Peyer's patch (tissue), 4 donors: ENCODE data around the gene KRTAP10-12. TPM values are rescaled to one million over a fixed set of nuclear protein-coding genes. Genes with fewer than 3 reads are reported as not detected.

ENCODE experiments used
- DNase-seq, 3 donors: peaks; one replicate each; pipeline ENCODE4 v3.0.0-alpha.2; 2017 to 2019
- H3K27ac ChIP-seq, 4 donors: fragments of 200-600 bp; sonication (generic); one replicate each; pipeline ENCODE4 v1.5.1; 2016 to 2019
- H3K27me3 ChIP-seq, 2 donors: fragments of 200-600 bp; sonication (generic); one replicate each; pipeline ENCODE4 v1.5.1; 2019
- H3K36me3 ChIP-seq, 3 donors: fragments of 200-600 bp; sonication (generic); one replicate each; pipeline ENCODE4 v1.5.1; 2016 to 2019
- H3K4me1 ChIP-seq, 4 donors: fragments of 200-600 bp; sonication (generic); one replicate each; pipeline ENCODE4 v1.5.1; 2016 to 2019
- H3K4me3 ChIP-seq, 4 donors: fragments of 200-600 bp; sonication (generic); 1 replicate in 3 of 4; 2 replicates in 1 of 4; pipeline ENCODE4 v1.5.1; 2016 to 2019; ENCODE audit warnings: mild to moderate bottlenecking in 1 of 4
- H3K9me3 ChIP-seq, 4 donors: fragments of 200-600 bp; sonication (generic); one replicate each; pipeline ENCODE4 v1.5.1; 2016 to 2019; ENCODE audit warnings: mild to moderate bottlenecking in 1 of 4
- CTCF ChIP-seq, 6 experiments: fragments of 450-650 bp in 4 of 6; fragments of 200-600 bp in 2 of 6; sonication (generic) in 1 of 6; IDR thresholded peaks; one replicate each; pipeline ENCODE4 v1.5.1; 2017 to 2019; ENCODE audit warnings: antibody characterized with exemption in 6 of 6, mild to moderate bottlenecking in 3 of 6, moderate library complexity in 1 of 6
- POLR2A ChIP-seq, 2 donors: fragments of 450-650 bp; IDR thresholded peaks; one replicate each; pipeline ENCODE4 v1.5.1; 2017; ENCODE audit warnings: antibody characterized with exemption in 2 of 2, mild to moderate bottlenecking in 2 of 2, moderate library complexity in 2 of 2
- total RNA-seq, 4 donors: library from RNA; depleted of rRNA; stranded (reverse); fragments of >200 nt; gene quantifications; one replicate each; pipeline ENCODE4 v1.1.0, GENCODE V29; 2016

The KRTAP10-12 gene
- total RNA-seq, 4 donors from 2014 or later: not detected

- Histone ChIP-seq H3K9me3 (no peaks in the 10 kb centered on the region), H3K4me3 (no peak overlapping the region), H3K36me3 (no peaks in the 10 kb centered on the region), H3K27me3 (no peaks in the 10 kb centered on the region), H3K4me1 (no peaks in the 10 kb centered on the region), H3K27ac (no peak overlapping the region)
- TF ChIP-seq POLR2A (IDR thresholded peaks at IDR 0.05) (no peak), CTCF (IDR thresholded peaks at IDR 0.05) (no peak)
- DNase-seq: no peak
Measured at GRCh38 chr21:44730028-44730395, 33.0 kb downstream of the KRTAP10-12 start.

GRCh38 chr21:44730951-44731579 lies 34.1 kb downstream of the KRTAP10-12 start:
- H3K4me1 ChIP-seq: no peaks in the 10 kb centered on the region
- no peaks in the 10 kb centered on the region for H3K27me3 ChIP-seq
- no peak for DNase-seq
- H3K4me3 ChIP-seq: no peak overlapping the region
- H3K9me3 ChIP-seq: no peaks in the 10 kb centered on the region
- no peaks in the 10 kb centered on the region for H3K36me3 ChIP-seq
- TF ChIP-seq CTCF (IDR thresholded peaks at IDR 0.05) (no peak), POLR2A (IDR thresholded peaks at IDR 0.05) (no peak)
- H3K27ac ChIP-seq: no peak overlapping the region

GRCh38 chr21:44732263-44732662 lies 35.3 kb downstream of the KRTAP10-12 start:
- Histone ChIP-seq H3K27ac (no peak overlapping the region), H3K9me3 (no peaks in the 10 kb centered on the region), H3K36me3 (no peaks in the 10 kb centered on the region), H3K4me1 (no peaks in the 10 kb centered on the region), H3K4me3 (no peak overlapping the region), H3K27me3 (no peaks in the 10 kb centered on the region)
- DNase-seq: no peak
- TF ChIP-seq POLR2A (IDR thresholded peaks at IDR 0.05) (no peak), CTCF (IDR thresholded peaks at IDR 0.05) (no peak)

- no peak for DNase-seq
- Histone ChIP-seq H3K4me3 (no peak overlapping the region), H3K9me3 (no peaks in the 10 kb centered on the region), H3K27ac (no peak overlapping the region), H3K27me3 (no peaks in the 10 kb centered on the region), H3K4me1 (no peaks in the 10 kb centered on the region), H3K36me3 (no peaks in the 10 kb centered on the region)
- TF ChIP-seq POLR2A (IDR thresholded peaks at IDR 0.05): no peak
Measured at GRCh38 chr21:44732956-44733355, 36.0 kb downstream of the KRTAP10-12 start.

GRCh38 chr21:44734026-44734745 lies 37.2 kb downstream of the KRTAP10-12 start:
- TF ChIP-seq POLR2A (IDR thresholded peaks at IDR 0.05) (no peak), CTCF (IDR thresholded peaks at IDR 0.05) (no peak)
- Histone ChIP-seq H3K27ac (no peak overlapping the region), H3K36me3 (no peaks in the 10 kb centered on the region), H3K4me3 (no peak overlapping the region), H3K4me1 (no peaks in the 10 kb centered on the region), H3K27me3 (no peaks in the 10 kb centered on the region), H3K9me3 (no peaks in the 10 kb centered on the region)
- no peak for DNase-seq

- no peak for DNase-seq
- Histone ChIP-seq H3K9me3 (no peaks in the 10 kb centered on the region), H3K4me1 (no peaks in the 10 kb centered on the region), H3K27ac (no peak overlapping the region), H3K4me3 (no peak overlapping the region), H3K27me3 (no peaks in the 10 kb centered on the region), H3K36me3 (no peaks in the 10 kb centered on the region)
- no peak for TF ChIP-seq POLR2A (IDR thresholded peaks at IDR 0.05)
- TF ChIP-seq CTCF (IDR thresholded peaks at IDR 0.05): no peak
Measured at GRCh38 chr21:44734841-44735240, 37.9 kb downstream of the KRTAP10-12 start.
